Measurements from ENCODE around the gene STIM1.

DNA sequence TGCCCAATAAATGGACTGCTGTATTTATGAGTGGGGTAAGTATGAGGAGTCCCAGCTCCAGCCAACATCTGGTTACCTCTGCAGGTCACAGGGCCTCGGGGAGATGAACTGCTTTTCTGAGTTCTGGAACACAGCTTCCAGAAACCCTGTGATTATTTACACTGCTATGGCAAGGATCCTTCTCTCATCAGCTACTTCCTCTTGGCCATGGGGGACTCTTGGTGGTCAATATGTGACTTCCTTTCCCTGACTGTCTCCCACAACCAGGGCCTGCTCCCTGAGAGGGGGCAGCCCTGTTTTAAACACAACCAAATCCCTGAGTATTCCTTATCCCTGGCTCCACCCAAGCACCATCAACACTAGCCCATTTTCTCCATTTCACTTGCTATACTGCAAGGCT, 24.7 kb upstream of the STIM1 start:
- TF ChIP-seq POLR2A (IDR thresholded peaks at IDR 0.05): no peak
- TF ChIP-seq, protein P1, sequence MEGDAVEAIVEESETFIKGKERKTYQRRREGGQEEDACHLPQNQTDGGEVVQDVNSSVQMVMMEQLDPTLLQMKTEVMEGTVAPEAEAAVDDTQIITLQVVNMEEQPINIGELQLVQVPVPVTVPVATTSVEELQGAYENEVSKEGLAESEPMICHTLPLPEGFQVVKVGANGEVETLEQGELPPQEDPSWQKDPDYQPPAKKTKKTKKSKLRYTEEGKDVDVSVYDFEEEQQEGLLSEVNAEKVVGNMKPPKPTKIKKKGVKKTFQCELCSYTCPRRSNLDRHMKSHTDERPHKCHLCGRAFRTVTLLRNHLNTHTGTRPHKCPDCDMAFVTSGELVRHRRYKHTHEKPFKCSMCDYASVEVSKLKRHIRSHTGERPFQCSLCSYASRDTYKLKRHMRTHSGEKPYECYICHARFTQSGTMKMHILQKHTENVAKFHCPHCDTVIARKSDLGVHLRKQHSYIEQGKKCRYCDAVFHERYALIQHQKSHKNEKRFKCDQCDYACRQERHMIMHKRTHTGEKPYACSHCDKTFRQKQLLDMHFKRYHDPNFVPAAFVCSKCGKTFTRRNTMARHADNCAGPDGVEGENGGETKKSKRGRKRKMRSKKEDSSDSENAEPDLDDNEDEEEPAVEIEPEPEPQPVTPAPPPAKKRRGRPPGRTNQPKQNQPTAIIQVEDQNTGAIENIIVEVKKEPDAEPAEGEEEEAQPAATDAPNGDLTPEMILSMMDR (IDR thresholded peaks at IDR 0.05): no peak

Measured in right lobe of liver (tissue), 4 donors.